ENCODE measurements around the gene FOXK2. TPM values are rescaled to one million over a fixed set of nuclear protein-coding genes. Genes with fewer than 3 reads are reported as not detected.

FOXK2 gene
- total RNA-seq, 2 experiments from 2014 or later = 32.5 to 33.7 TPM

GRCh38 chr17:82475458-82475857 is 44.1 kb upstream of the FOXK2 start:
- Mint-ChIP-seq H3K36me3 (ENCODE audit: low read depth) (peaks cover 60% of the 10 kb centered on the region), H3K27me3 (no peaks in the 10 kb centered on the region), H3K4me1 (ENCODE audit: low read depth) (no peaks in the 10 kb centered on the region), H3K27ac (no peak overlapping the region), H3K9me3 (no peaks in the 10 kb centered on the region), H3K4me3 (no peak overlapping the region)
- TF ChIP-seq CTCF (IDR thresholded peaks at IDR 0.05) = no peak
- Histone ChIP-seq H3K36me3 (ENCODE audit: insufficient read depth, low read length) (peaks cover 82% of the 10 kb centered on the region), H3K27me3 (ENCODE audit: control insufficient read depth in 1 of 2, insufficient read depth in 2 of 2, low read length in 2 of 2) (no peaks in the 10 kb centered on the region), H3K4me1 (ENCODE audit: insufficient read depth, low read length) (peaks cover 4% of the 10 kb centered on the region), H3K4me3 (ENCODE audit: low read length) (no peak overlapping the region), H3K9me3 (ENCODE audit: control insufficient read depth in 1 of 2, insufficient read depth in 1 of 2, low read length in 2 of 2) (no peaks in the 10 kb centered on the region), H3K27ac (ENCODE audit: low read depth in 1 of 2, low read length in 2 of 2) (no peak overlapping the region)
- DNase-seq = no peak
- POLR2A ChIA-PET = no interaction called here
- ATAC-seq (ENCODE audit: poor library complexity) = no peak
- CTCF ChIA-PET = no interaction called here
- intact Hi-C loops (cut with DNase I, micrococcal nuclease) = no loop called here

- POLR2A ChIA-PET = no interaction called here
These were observed 41.6 kb upstream of the FOXK2 start for GRCh38 chr17:82477934-82478333.

GRCh38 chr17:82479602-82480001 is 39.9 kb upstream of the FOXK2 start:
- ChIA-PET CTCF (no interaction called here), POLR2A (no interaction called here)
- no peak for DNase-seq
- Histone ChIP-seq H3K27me3 (ENCODE audit: control insufficient read depth in 1 of 2, insufficient read depth in 2 of 2, low read length in 2 of 2) (no peaks in the 10 kb centered on the region), H3K36me3 (ENCODE audit: insufficient read depth, low read length) (peaks cover 86% of the 10 kb centered on the region), H3K9me3 (ENCODE audit: control insufficient read depth in 1 of 2, insufficient read depth in 1 of 2, low read length in 2 of 2) (no peaks in the 10 kb centered on the region), H3K4me1 (ENCODE audit: insufficient read depth, low read length) (peaks cover 4% of the 10 kb centered on the region), H3K4me3 (ENCODE audit: low read length) (no peak overlapping the region), H3K27ac (ENCODE audit: low read depth in 1 of 2, low read length in 2 of 2) (no peak overlapping the region)
- Mint-ChIP-seq H3K27ac (no peak overlapping the region), H3K4me3 (no peak overlapping the region), H3K36me3 (ENCODE audit: low read depth) (peaks cover 67% of the 10 kb centered on the region), H3K4me1 (ENCODE audit: low read depth) (no peaks in the 10 kb centered on the region), H3K27me3 (no peaks in the 10 kb centered on the region), H3K9me3 (no peaks in the 10 kb centered on the region)
- no peak for TF ChIP-seq CTCF (IDR thresholded peaks at IDR 0.05)
- ATAC-seq (ENCODE audit: poor library complexity) = no peak
- intact Hi-C loops (cut with DNase I, micrococcal nuclease) = no loop called here

More at GRCh38 chr17:82477934-82478333, 41.6 kb upstream of the FOXK2 start:
- Histone ChIP-seq H3K4me3 (ENCODE audit: low read length) (no peak overlapping the region), H3K4me1 (ENCODE audit: insufficient read depth, low read length) (peaks cover 4% of the 10 kb centered on the region), H3K27ac (ENCODE audit: low read depth in 1 of 2, low read length in 2 of 2) (no peak overlapping the region), H3K27me3 (ENCODE audit: control insufficient read depth in 1 of 2, insufficient read depth in 2 of 2, low read length in 2 of 2) (no peaks in the 10 kb centered on the region), H3K9me3 (ENCODE audit: control insufficient read depth in 1 of 2, insufficient read depth in 1 of 2, low read length in 2 of 2) (no peaks in the 10 kb centered on the region), H3K36me3 (ENCODE audit: insufficient read depth, low read length) (peaks cover 83% of the 10 kb centered on the region)
- no peak overlapping the region for H3K4me3 Mint-ChIP-seq
- no peak overlapping the region for H3K27ac Mint-ChIP-seq
- DNase-seq (no peak), ATAC-seq (ENCODE audit: poor library complexity) (no peak)
- H3K36me3 Mint-ChIP-seq (ENCODE audit: low read depth) = peaks cover 65% of the 10 kb centered on the region
- no peak for TF ChIP-seq CTCF (IDR thresholded peaks at IDR 0.05)
- no peaks in the 10 kb centered on the region for H3K27me3 Mint-ChIP-seq
- CTCF ChIA-PET = no interaction called here
- H3K9me3 Mint-ChIP-seq = no peaks in the 10 kb centered on the region
- H3K4me1 Mint-ChIP-seq (ENCODE audit: low read depth) = no peaks in the 10 kb centered on the region
- intact Hi-C loops (cut with DNase I, micrococcal nuclease) = no loop called here

All from CD4-positive, alpha-beta T cell (primary cell).